Activated naive CD4-positive, alpha-beta T cell treated with anti-CD3 and anti-CD28 coated beads, Interleukin-2, amount 50 U/mL, for 72 hours (primary cell): Measurements from ENCODE around the gene TIMM9. TPM values are rescaled to one million over a fixed set of nuclear protein-coding genes. Genes with fewer than 3 reads are reported as not detected.
"Not testable (repeated sequence)": the region's sequence is repeated elsewhere in the genome, so short reads cannot be mapped to it uniquely, and the experiment has no call there.

Source experiments
- ATAC-seq, 2 donors: fragments of 150-1000 bp; cut with Tn5 transposase; 2 replicates each; pipeline ENCODE4 v1.10.0; 2021; ENCODE audit warnings: mild to moderate bottlenecking in 2 of 2, moderate library complexity in 2 of 2
- DNase-seq, 2 donors: peaks; one replicate each; pipeline ENCODE4 v3.0.0; 2021 to 2022; ENCODE audit warnings: low spot score in 2 of 2
- H3K27ac Mint-ChIP-seq, 2 donors: one replicate each; pipeline ENCODE4 v1.8.0; 2022; ENCODE audit warnings: mild to moderate bottlenecking in 2 of 2, mixed read lengths in 2 of 2
- H3K36me3 Mint-ChIP-seq, 2 donors: one replicate each; pipeline ENCODE4 v1.8.0; 2022; ENCODE audit warnings: mixed read lengths in 2 of 2
- H3K9me3 Mint-ChIP-seq, 2 donors: one replicate each; pipeline ENCODE4 v1.8.0; 2022; ENCODE audit warnings: mixed read lengths in 2 of 2
- total RNA-seq, 2 donors: library from RNA; stranded (reverse); gene quantifications; one replicate each; pipeline ENCODE4 v1.2.3, GENCODE V29; 2022

TIMM9 gene
- total RNA-seq, 2 donors from 2014 or later, result 27.8 to 65.0 TPM

GRCh38 chr14:58415636-58416547 is 11.4 kb downstream of the TIMM9 start:
- Mint-ChIP-seq H3K27ac (no peak overlapping the region), H3K36me3 (peaks cover 8 to 21% of the 10 kb centered on the region in 2 donors), H3K9me3 (no peaks in the 10 kb centered on the region)
- DNase-seq (no peak), ATAC-seq (no peak)

GRCh38 chr14:58414845-58415244 is 12.5 kb downstream of the TIMM9 start:
- Mint-ChIP-seq H3K27ac (no peak overlapping the region), H3K9me3 (no peaks in the 10 kb centered on the region), H3K36me3 (peaks cover 7 to 21% of the 10 kb centered on the region in 2 donors)
- no peak for ATAC-seq
- no peak for DNase-seq

GRCh38 chr14:58408681-58409215 is 18.6 kb downstream of the TIMM9 start:
- H3K36me3 Mint-ChIP-seq, result peaks cover 0 to 16% of the 10 kb centered on the region in 2 donors
- no peak for ATAC-seq
- no peak for DNase-seq
- no peaks in the 10 kb centered on the region for H3K9me3 Mint-ChIP-seq
- no peak overlapping the region for H3K27ac Mint-ChIP-seq

- Mint-ChIP-seq H3K36me3 (no peaks in the 10 kb centered on the region), H3K27ac (no peak overlapping the region), H3K9me3 (no peaks in the 10 kb centered on the region)
- DNase-seq (no peak), ATAC-seq (peak in 1 of 2 donors; percentile 44)
Measured at GRCh38 chr14:58401587-58401986, 25.7 kb downstream of the TIMM9 start.

GRCh38 chr14:58398895-58399294 is 28.4 kb downstream of the TIMM9 start:
- Mint-ChIP-seq H3K9me3 (no peaks in the 10 kb centered on the region), H3K27ac (no peak overlapping the region), H3K36me3 (peaks cover 4 to 5% of the 10 kb centered on the region in 2 donors)
- ATAC-seq (no peak), DNase-seq (no peak)

- ATAC-seq, result no peak
- Mint-ChIP-seq H3K36me3 (peaks cover 4 to 5% of the 10 kb centered on the region in 2 donors), H3K27ac (no peak overlapping the region), H3K9me3 (no peaks in the 10 kb centered on the region)
- DNase-seq, result no peak
Measured at GRCh38 chr14:58398495-58398894, 28.8 kb downstream of the TIMM9 start.

GRCh38 chr14:58397156-58397555 is 30.2 kb downstream of the TIMM9 start:
- ATAC-seq (no peak), DNase-seq (no peak)
- Mint-ChIP-seq H3K27ac (no peak overlapping the region), H3K9me3 (no peaks in the 10 kb centered on the region), H3K36me3 (peaks cover 4 to 5% of the 10 kb centered on the region in 2 donors)

GRCh38 chr14:58395812-58396788 is 31.2 kb downstream of the TIMM9 start, which contains the start of gene TOMM20L:
Gene TOMM20L, plus strand, starts transcription at chr14:58395930. Its CDS starts 28 bp downstream, at chr14:58395958.
- peak; percentile 89 to 95 for ATAC-seq
- Mint-ChIP-seq H3K36me3 (peaks cover 4 to 5% of the 10 kb centered on the region in 2 donors), H3K27ac (peak within 1 kb of the TSS in 1 of 2 donors; percentile 39), H3K9me3 (no peaks in the 10 kb centered on the region)
- DNase-seq, result peak; percentile 81 to 82

- Mint-ChIP-seq H3K9me3 (no peaks in the 10 kb centered on the region), H3K36me3 (peaks cover 4 to 5% of the 10 kb centered on the region in 2 donors), H3K27ac (no peak overlapping the region)
- DNase-seq, result no peak
- no peak for ATAC-seq
Measured at GRCh38 chr14:58395562-58395811, 31.8 kb downstream of the TIMM9 start.

- no peak overlapping the region for H3K27ac Mint-ChIP-seq
- H3K36me3 Mint-ChIP-seq, result no peaks in the 10 kb centered on the region
- no peak for ATAC-seq
- no peak for DNase-seq
- H3K9me3 Mint-ChIP-seq, result no peaks in the 10 kb centered on the region
Measured at GRCh38 chr14:58390830-58391229, 36.5 kb downstream of the TIMM9 start.

- Mint-ChIP-seq H3K9me3 (no peaks in the 10 kb centered on the region), H3K36me3 (peaks cover 10 to 11% of the 10 kb centered on the region in 2 donors), H3K27ac (no peak overlapping the region)
- no peak for ATAC-seq
- no peak for DNase-seq
Measured at GRCh38 chr14:58376791-58377190, 50.5 kb downstream of the TIMM9 start.

GRCh38 chr14:58368956-58369355 is 58.4 kb downstream of the TIMM9 start:
- no peak for ATAC-seq
- H3K36me3 Mint-ChIP-seq, result peaks cover 9 to 19% of the 10 kb centered on the region in 2 donors
- no peak for DNase-seq
- H3K9me3 Mint-ChIP-seq, result no peaks in the 10 kb centered on the region
- H3K27ac Mint-ChIP-seq, result peak overlapping the region in 1 of 2 donors; percentile 6

- ATAC-seq (no peak), DNase-seq (no peak)
- no peak overlapping the region for H3K27ac Mint-ChIP-seq
- no peaks in the 10 kb centered on the region for H3K9me3 Mint-ChIP-seq
- H3K36me3 Mint-ChIP-seq, result peaks cover 9 to 19% of the 10 kb centered on the region in 2 donors
Measured at GRCh38 chr14:58367296-58367695, 60.0 kb downstream of the TIMM9 start.

- Mint-ChIP-seq H3K9me3 (no peaks in the 10 kb centered on the region), H3K36me3 (peaks cover 5 to 19% of the 10 kb centered on the region in 2 donors), H3K27ac (peak overlapping the region in 1 of 2 donors; percentile 17)
- ATAC-seq, result no peak
- DNase-seq, result no peak
Measured at GRCh38 chr14:58364316-58364715, 63.0 kb downstream of the TIMM9 start.

- ATAC-seq (peak in 1 of 2 donors; percentile 39), DNase-seq (no peak)
- Mint-ChIP-seq H3K36me3 (peaks cover 2 to 15% of the 10 kb centered on the region in 2 donors), H3K27ac (no peak overlapping the region), H3K9me3 (no peaks in the 10 kb centered on the region)
Measured at GRCh38 chr14:58362798-58363412, 64.4 kb downstream of the TIMM9 start.

- H3K36me3 Mint-ChIP-seq, ATAC-seq: not testable (repeated sequence)
Measured at GRCh38 chr14:58362272-58362671, 65.1 kb downstream of the TIMM9 start.

More at GRCh38 chr14:58362272-58362671, 65.1 kb downstream of the TIMM9 start:
- not testable (repeated sequence) for DNase-seq, H3K27ac Mint-ChIP-seq, H3K9me3 Mint-ChIP-seq
